ENCODE measurements around the gene ACADL. TPM values are rescaled to one million over a fixed set of nuclear protein-coding genes. Genes with fewer than 3 reads are reported as not detected.
A peak's percentile ranks its signal among the peaks of the same experiment; 100 is the strongest.

ACADL gene
- total and polyA plus RNA-seq, 2 of the 13 experiments (the other 11 are each of a cell fraction or from before 2014, with no cell fraction given): not detected

GRCh38 chr2:210170446-210171303 lies 54.6 kb downstream of the ACADL start (continued):
- 0 out of 2 replicates have a peak, but pooled peaks have one; percentile 51 for TF ChIP-seq PRDM15 (CRISPR knock-in tag; IDR thresholded peaks at IDR 0.05)
- no peak for TF ChIP-seq ZNF253 (CRISPR knock-in tag; IDR thresholded peaks at IDR 0.05; ENCODE audit: borderline replicate concordance)
- TF ChIP-seq ZNF143 (CRISPR knock-in tag; IDR thresholded peaks at IDR 0.05): no peak
- no peak for TF ChIP-seq ZSCAN31 (CRISPR knock-in tag; IDR thresholded peaks at IDR 0.05; ENCODE audit: low read depth)
- no peak; the same call in 1 of the 2 replicates for TF ChIP-seq TFDP1 (CRISPR knock-in tag; IDR thresholded peaks at IDR 0.05; ENCODE audit: borderline replicate concordance)
- peak; percentile 12; the same call in 1 of the 2 replicates for TF ChIP-seq ZNF350 (CRISPR knock-in tag; IDR thresholded peaks at IDR 0.05; ENCODE audit: borderline replicate concordance, low read depth)
- TF ChIP-seq AGO2 (optimal IDR thresholded peaks at IDR 0.05; ENCODE audit: low read depth, low read length): peak; percentile 86
- 0 out of 2 replicates have a peak, but pooled peaks have one; percentile 15 for TF ChIP-seq BCL6 (CRISPR knock-in tag; IDR thresholded peaks at IDR 0.05)
- peak; percentile 80 for TF ChIP-seq SNAI1 (CRISPR knock-in tag; IDR thresholded peaks at IDR 0.05; ENCODE audit: borderline replicate concordance)
- no peak for TF ChIP-seq ZNF30 (CRISPR knock-in tag; IDR thresholded peaks at IDR 0.05)
- TF ChIP-seq ZNF543 (CRISPR knock-in tag; IDR thresholded peaks at IDR 0.05): peak; percentile 22; the same call in 1 of the 2 replicates
- TF ChIP-seq JARID2 (CRISPR knock-in tag; IDR thresholded peaks at IDR 0.05; ENCODE audit: insufficient replicate concordance): peak; percentile 55
- TF ChIP-seq YEATS4 (CRISPR knock-in tag; IDR thresholded peaks at IDR 0.05; ENCODE audit: borderline replicate concordance): peak; percentile 76
- no peak; the same call in 1 of the 2 replicates for TF ChIP-seq ZNF709 (CRISPR knock-in tag; IDR thresholded peaks at IDR 0.05)
- TF ChIP-seq POLR2AphosphoS2 (IDR thresholded peaks at IDR 0.05; ENCODE audit: low read depth, low read length): no peak
- TF ChIP-seq ZNF431 (CRISPR knock-in tag; IDR thresholded peaks at IDR 0.05; ENCODE audit: borderline replicate concordance, low read depth): no peak; the same call in 1 of the 2 replicates
- 0 out of 2 replicates have a peak, but pooled peaks have one; percentile 35 for TF ChIP-seq RCOR2 (CRISPR knock-in tag; IDR thresholded peaks at IDR 0.05)
- no peak for TF ChIP-seq IRX3 (CRISPR knock-in tag; IDR thresholded peaks at IDR 0.05; ENCODE audit: borderline replicate concordance, low read depth)
- TF ChIP-seq ZNF549 (CRISPR knock-in tag; IDR thresholded peaks at IDR 0.05): peak; percentile 57; the same call in 1 of the 2 replicates
- TF ChIP-seq ZGPAT (CRISPR knock-in tag; IDR thresholded peaks at IDR 0.05): peak; percentile 88
- no peak for TF ChIP-seq TBX3 (IDR thresholded peaks at IDR 0.05; ENCODE audit: borderline replicate concordance)

Measured in HepG2 (cell line).